ENCODE measurements around the gene MSI2. TPM values are rescaled to one million over a fixed set of nuclear protein-coding genes. Genes with fewer than 3 reads are reported as not detected.
A peak's percentile ranks its signal among the peaks of the same experiment; 100 is the strongest.

MSI2 gene
- total and polyA plus RNA-seq, 4 donors = 9.4 to 64.0 (median 30.4) TPM

DNA sequence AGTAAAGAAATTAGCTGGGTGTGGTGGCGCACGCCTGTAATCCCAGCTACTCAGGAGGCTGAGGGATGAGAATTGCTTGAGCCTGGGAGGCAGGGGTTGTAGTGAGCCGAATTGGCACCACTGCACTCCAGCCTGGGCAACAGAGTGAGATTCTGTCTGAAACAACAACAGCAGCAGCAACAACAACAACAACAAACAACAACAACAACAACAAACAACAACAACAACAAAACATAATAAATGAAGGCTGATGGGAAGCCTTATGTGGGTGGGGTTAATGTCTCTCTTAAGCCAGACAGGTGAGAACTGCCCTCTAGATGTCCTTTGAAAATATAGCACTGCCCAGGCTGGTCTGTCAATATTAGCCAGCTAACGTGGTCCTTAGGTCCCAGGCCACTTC lies 107.3 kb downstream of the MSI2 start:
- Histone ChIP-seq H3K4me1 (ENCODE audit: control insufficient read depth in 5 of 5, insufficient read depth in 5 of 5, low read length in 5 of 5) (peaks cover 13 to 40% (median 16%) of the 10 kb centered on the region in 5 donors), H3K27me3 (ENCODE audit: control insufficient read depth in 3 of 3, insufficient read depth in 3 of 3, low read length in 2 of 3) (no peaks in the 10 kb centered on the region), H3K36me3 (ENCODE audit: control insufficient read depth in 4 of 4, insufficient read depth in 4 of 4, low read length in 4 of 4) (no peaks in the 10 kb centered on the region), H3K27ac (ENCODE audit: low read depth in 1 of 2, low read length in 1 of 2) (no peak overlapping the region), H3K9me3 (ENCODE audit: control insufficient read depth in 4 of 4, insufficient read depth in 3 of 4, low read length in 3 of 4) (no peaks in the 10 kb centered on the region), H3K9ac (ENCODE audit: insufficient read depth in 1 of 2, low read length in 2 of 2) (no peak overlapping the region), H3K4me3 (no peak overlapping the region)
- ATAC-seq (ENCODE audit: insufficient read depth, low FRiP score) = no peak
- DNase-seq = no peak
- TF ChIP-seq, protein P1, sequence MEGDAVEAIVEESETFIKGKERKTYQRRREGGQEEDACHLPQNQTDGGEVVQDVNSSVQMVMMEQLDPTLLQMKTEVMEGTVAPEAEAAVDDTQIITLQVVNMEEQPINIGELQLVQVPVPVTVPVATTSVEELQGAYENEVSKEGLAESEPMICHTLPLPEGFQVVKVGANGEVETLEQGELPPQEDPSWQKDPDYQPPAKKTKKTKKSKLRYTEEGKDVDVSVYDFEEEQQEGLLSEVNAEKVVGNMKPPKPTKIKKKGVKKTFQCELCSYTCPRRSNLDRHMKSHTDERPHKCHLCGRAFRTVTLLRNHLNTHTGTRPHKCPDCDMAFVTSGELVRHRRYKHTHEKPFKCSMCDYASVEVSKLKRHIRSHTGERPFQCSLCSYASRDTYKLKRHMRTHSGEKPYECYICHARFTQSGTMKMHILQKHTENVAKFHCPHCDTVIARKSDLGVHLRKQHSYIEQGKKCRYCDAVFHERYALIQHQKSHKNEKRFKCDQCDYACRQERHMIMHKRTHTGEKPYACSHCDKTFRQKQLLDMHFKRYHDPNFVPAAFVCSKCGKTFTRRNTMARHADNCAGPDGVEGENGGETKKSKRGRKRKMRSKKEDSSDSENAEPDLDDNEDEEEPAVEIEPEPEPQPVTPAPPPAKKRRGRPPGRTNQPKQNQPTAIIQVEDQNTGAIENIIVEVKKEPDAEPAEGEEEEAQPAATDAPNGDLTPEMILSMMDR (IDR thresholded peaks at IDR 0.05; ENCODE audit: control extremely low read depth, extremely low read depth) = no peak
- 97 to 98% methylated on average over 4 of the region's 4 CpGs for WGBS, 2 donors

DNA sequence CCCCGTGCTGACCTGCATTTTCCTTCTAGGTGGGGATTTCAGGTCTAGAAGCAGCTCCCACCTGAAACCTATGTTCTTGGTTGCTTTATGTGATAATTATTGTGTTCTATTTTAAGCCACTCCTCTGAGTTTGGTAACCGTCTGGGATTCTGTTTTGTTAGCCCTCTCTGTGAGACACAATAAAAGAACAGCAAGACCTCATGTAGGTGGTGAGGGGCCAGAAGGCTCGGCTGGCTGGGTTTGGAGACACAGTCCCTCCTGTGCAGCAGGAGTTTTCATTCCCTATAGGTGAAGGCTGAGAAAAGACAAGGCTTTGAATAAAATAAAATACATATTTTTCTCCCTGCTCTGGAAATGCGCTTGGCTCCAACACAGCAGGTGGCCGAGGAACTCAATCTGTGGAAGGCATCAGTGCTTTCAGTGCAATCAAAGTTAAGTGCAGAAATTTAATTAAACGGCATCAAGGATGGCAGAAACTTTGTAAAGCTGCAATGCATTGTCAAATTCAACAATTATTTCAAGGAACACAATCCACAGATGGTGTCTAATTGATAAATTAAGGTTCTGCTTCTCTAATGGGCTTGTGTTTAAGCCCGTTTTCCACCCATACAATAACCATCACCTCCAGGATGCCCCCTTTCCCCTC lies 107.8 kb downstream of the MSI2 start:
- TF ChIP-seq, protein P1 (IDR thresholded peaks at IDR 0.05; ENCODE audit: control extremely low read depth, extremely low read depth) = no peak
- Histone ChIP-seq H3K4me3 (no peak overlapping the region), H3K4me1 (ENCODE audit: control insufficient read depth in 5 of 5, insufficient read depth in 5 of 5, low read length in 5 of 5) (peaks cover 13 to 44% (median 16%) of the 10 kb centered on the region in 5 donors), H3K9ac (ENCODE audit: insufficient read depth in 1 of 2, low read length in 2 of 2) (no peak overlapping the region), H3K36me3 (ENCODE audit: control insufficient read depth in 4 of 4, insufficient read depth in 4 of 4, low read length in 4 of 4) (no peaks in the 10 kb centered on the region), H3K27me3 (ENCODE audit: control insufficient read depth in 3 of 3, insufficient read depth in 3 of 3, low read length in 2 of 3) (no peaks in the 10 kb centered on the region), H3K9me3 (ENCODE audit: control insufficient read depth in 4 of 4, insufficient read depth in 3 of 4, low read length in 3 of 4) (no peaks in the 10 kb centered on the region), H3K27ac (ENCODE audit: low read depth in 1 of 2, low read length in 1 of 2) (no peak overlapping the region)
- DNase-seq (no peak), ATAC-seq (ENCODE audit: insufficient read depth, low FRiP score) (no peak)
- WGBS, 2 donors = 83 to 88% methylated on average over 7 of the region's 7 CpGs

DNA sequence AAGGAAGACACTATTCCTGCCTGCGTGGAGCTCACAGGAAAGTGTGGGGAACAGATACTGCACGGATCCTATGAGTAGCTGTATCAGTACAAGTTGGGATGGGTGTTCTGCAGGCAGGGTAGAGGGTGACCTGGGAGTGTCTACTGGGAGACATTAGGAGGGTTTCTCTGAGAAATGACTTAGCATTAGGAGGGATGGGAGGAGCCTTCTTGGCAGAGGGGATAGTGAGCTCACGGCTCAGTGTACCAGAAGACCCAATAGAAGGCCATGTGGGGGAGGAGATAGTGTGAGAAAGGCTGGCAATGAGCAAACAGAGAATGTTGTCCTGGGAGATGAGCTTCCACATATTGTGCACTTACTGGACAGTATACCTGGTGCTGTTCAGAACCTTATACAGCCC lies 109.1 kb downstream of the MSI2 start:
- H3K4me1 ChIP-seq (ENCODE audit: control insufficient read depth in 5 of 5, insufficient read depth in 5 of 5, low read length in 5 of 5) = peaks cover 15 to 41% (median 25%) of the 10 kb centered on the region in 5 donors
- no peaks in the 10 kb centered on the region for H3K36me3 ChIP-seq (ENCODE audit: control insufficient read depth in 4 of 4, insufficient read depth in 4 of 4, low read length in 4 of 4)
- no peak overlapping the region for H3K27ac ChIP-seq (ENCODE audit: low read depth in 1 of 2, low read length in 1 of 2)
- WGBS, 2 donors = 51 to 73% methylated on average over 3 of the region's 3 CpGs
- H3K9me3 ChIP-seq (ENCODE audit: control insufficient read depth in 4 of 4, insufficient read depth in 3 of 4, low read length in 3 of 4) = no peaks in the 10 kb centered on the region
- no peak overlapping the region for H3K9ac ChIP-seq (ENCODE audit: insufficient read depth in 1 of 2, low read length in 2 of 2)
- H3K27me3 ChIP-seq (ENCODE audit: control insufficient read depth in 3 of 3, insufficient read depth in 3 of 3, low read length in 2 of 3) = no peaks in the 10 kb centered on the region
- H3K4me3 ChIP-seq = no peak overlapping the region
- no peak for ATAC-seq (ENCODE audit: insufficient read depth, low FRiP score)
- no peak for DNase-seq
- TF ChIP-seq, protein P1 (IDR thresholded peaks at IDR 0.05; ENCODE audit: control extremely low read depth, extremely low read depth) = no peak

DNA sequence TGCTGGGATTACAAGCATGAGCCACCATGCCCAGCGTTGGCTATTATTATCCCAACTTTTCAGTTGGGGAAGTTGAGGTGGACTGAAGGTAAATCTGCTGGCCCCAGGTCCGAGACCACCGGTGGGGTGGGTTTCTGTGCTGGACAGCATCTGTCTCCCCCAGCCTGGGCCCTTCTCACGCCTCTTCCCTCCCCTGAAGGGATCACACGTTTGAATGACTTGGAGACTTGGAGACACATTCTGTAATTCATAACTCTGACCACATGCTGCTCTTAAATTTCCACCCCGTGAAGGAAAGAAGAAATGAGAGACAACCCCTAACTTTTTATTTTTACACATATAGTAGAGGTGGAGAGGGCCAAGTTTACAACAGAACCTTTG lies 109.8 kb downstream of the MSI2 start:
- Histone ChIP-seq H3K4me1 (ENCODE audit: control insufficient read depth in 5 of 5, insufficient read depth in 5 of 5, low read length in 5 of 5) (peaks cover 17 to 40% (median 29%) of the 10 kb centered on the region in 5 donors), H3K27me3 (ENCODE audit: control insufficient read depth in 3 of 3, insufficient read depth in 3 of 3, low read length in 2 of 3) (no peaks in the 10 kb centered on the region), H3K4me3 (no peak overlapping the region), H3K27ac (ENCODE audit: low read depth in 1 of 2, low read length in 1 of 2) (peak overlapping the region in 1 of 2 donors; percentile 52), H3K36me3 (ENCODE audit: control insufficient read depth in 4 of 4, insufficient read depth in 4 of 4, low read length in 4 of 4) (no peaks in the 10 kb centered on the region), H3K9ac (ENCODE audit: insufficient read depth in 1 of 2, low read length in 2 of 2) (peak overlapping the region in 1 of 2 donors; percentile 32), H3K9me3 (ENCODE audit: control insufficient read depth in 4 of 4, insufficient read depth in 3 of 4, low read length in 3 of 4) (no peaks in the 10 kb centered on the region)
- DNase-seq (no peak), ATAC-seq (ENCODE audit: insufficient read depth, low FRiP score) (no peak)
- 77 to 78% methylated on average over 6 of the region's 6 CpGs for whole genome bisulfite sequencing, 2 donors
- TF ChIP-seq, protein P1 (IDR thresholded peaks at IDR 0.05; ENCODE audit: control extremely low read depth, extremely low read depth) = no peak
